Measurements from ENCODE around the gene USP49.

USP49 gene

GRCh38 chr6:41871691-41872090 is 23.5 kb downstream of the USP49 start:
- DNase-seq: peak; percentile 46

GRCh38 chr6:41859356-41859755 is 35.8 kb downstream of the USP49 start:
- no peak for DNase-seq

- DNase-seq: no peak
These were observed 36.5 kb downstream of the USP49 start for GRCh38 chr6:41858703-41859102.

- no peak for DNase-seq
These were observed 44.3 kb downstream of the USP49 start for GRCh38 chr6:41850861-41851260.

GRCh38 chr6:41846666-41847237 is 48.4 kb downstream of the USP49 start:
- peak; percentile 59 for DNase-seq

GRCh38 chr6:41843178-41843577 is 52.0 kb downstream of the USP49 start:
- DNase-seq: no peak

- peak; percentile 65 for DNase-seq
These were observed 54.8 kb downstream of the USP49 start for GRCh38 chr6:41840326-41840725.

GRCh38 chr6:41836660-41837052 is 58.5 kb downstream of the USP49 start:
- DNase-seq: no peak

GRCh38 chr6:41836022-41836659 is 59.0 kb downstream of the USP49 start:
- peak; percentile 2 for DNase-seq

- no peak for DNase-seq
These were observed 62.9 kb downstream of the USP49 start for GRCh38 chr6:41832263-41832662.

- no peak for DNase-seq
These were observed 68.7 kb downstream of the USP49 start for GRCh38 chr6:41826343-41827022.

- DNase-seq: peak; percentile 70
These were observed 70.3 kb downstream of the USP49 start for GRCh38 chr6:41824571-41825569.

GRCh38 chr6:41823178-41823577 is 72.0 kb downstream of the USP49 start:
- no peak for DNase-seq

GRCh38 chr6:41822021-41822420 is 73.2 kb downstream of the USP49 start:
- DNase-seq: no peak

GRCh38 chr6:41821266-41821665 is 73.9 kb downstream of the USP49 start:
- DNase-seq: peak; percentile 69

- DNase-seq: peak; percentile 66
These were observed 76.7 kb downstream of the USP49 start for GRCh38 chr6:41818271-41819054.

- DNase-seq: no peak
These were observed 79.6 kb downstream of the USP49 start for GRCh38 chr6:41815587-41815986.

GRCh38 chr6:41814629-41815028 is 80.5 kb downstream of the USP49 start:
- DNase-seq: no peak

GRCh38 chr6:41813956-41814355 is 81.2 kb downstream of the USP49 start:
- no peak for DNase-seq

GRCh38 chr6:41813469-41813868 is 81.7 kb downstream of the USP49 start:
- no peak for DNase-seq

GRCh38 chr6:41811946-41812345 is 83.2 kb downstream of the USP49 start:
- DNase-seq: peak; percentile 71

GRCh38 chr6:41811095-41811494 is 84.1 kb downstream of the USP49 start:
- DNase-seq: no peak

All from MV-4-11 (cell line).